Superior temporal gyrus (tissue), 1 donor: ENCODE data around the gene ASPG.
A peak's percentile ranks its signal among the peaks of the same experiment; 100 is the strongest.

Experiments used
- DNase-seq: peaks from one replicate; pipeline ENCODE4 v3.0.0-alpha.2; 2016; ENCODE audit errors: extremely low spot score

ASPG gene

GRCh38 chr14:104093366-104094055, 8.0 kb downstream of the ASPG start:
- no peak for DNase-seq

DNA sequence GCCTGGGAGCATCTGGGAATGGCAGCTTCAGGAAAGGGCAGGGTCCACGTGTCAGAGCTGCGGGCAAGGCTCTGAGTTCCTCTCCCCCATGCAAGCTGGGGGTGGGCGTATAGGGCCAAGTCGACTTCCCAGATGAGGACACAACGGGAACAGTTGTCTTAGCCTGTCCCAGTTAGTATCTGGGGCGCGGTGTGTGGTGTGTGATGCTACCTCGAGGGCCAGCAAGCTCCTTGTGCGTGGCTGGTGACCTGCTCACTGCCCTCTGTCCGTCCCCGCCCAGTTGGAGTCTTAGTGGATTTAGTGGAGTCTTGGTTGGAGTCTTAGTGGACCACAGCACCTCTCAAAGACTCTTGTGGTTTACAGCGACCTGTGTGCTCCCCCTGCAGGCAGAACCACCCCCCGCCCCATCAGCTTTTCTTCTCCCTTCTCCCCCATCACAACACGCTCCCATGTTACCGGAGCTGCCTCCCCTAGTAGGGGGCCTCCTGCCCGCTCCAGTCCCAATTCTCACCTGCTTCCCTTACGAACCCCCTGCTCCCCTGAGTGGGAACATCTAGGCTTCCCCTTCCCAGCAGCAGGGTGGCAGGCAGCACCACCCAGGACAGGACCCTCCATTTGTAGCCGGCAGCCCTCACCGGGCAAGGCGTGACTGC, 8.7 kb downstream of the ASPG start:
- DNase-seq, result no peak

GRCh38 chr14:104094709-104095425, 9.4 kb downstream of the ASPG start:
- peak; percentile 47 for DNase-seq

DNA sequence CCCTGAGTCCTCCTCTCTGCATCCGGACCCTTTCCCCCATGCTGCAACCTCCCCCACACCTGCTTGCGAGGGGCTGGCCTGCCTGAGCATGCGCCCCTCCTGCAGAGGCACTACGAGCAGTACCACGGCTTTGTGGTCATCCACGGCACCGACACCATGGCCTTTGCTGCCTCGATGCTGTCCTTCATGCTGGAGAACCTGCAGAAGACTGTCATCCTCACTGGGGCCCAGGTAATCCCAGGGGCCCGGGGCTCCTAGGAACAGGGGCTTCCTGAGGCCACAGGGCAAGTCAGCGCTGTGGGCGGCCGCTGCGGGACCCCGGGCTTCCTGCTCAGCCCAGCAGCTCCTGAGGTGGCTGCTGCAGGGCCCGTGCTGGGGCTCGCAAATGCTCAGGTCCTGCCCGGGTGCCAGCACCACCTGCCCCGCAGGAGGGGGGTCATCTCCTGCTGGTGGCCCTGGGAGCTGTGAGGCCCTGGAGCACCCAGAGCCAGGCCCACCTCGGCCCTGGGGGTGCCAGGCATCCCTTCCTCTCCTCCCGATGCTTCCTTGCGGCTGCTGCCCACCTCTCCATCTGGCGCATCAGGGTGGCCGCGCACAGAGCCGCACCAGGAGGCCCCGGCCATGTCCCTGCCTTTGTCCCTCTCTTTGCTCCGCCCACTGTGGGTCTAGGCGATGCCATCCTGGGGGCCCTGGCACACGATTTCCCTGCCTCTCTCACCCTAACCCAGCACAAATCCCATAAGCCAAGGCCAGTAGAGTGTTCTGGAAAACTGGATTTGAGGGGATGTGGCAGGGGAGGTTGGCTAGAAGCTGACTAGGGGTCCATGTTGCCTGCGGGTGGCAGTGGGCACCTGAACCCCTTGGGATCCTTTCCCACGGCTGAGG, 10.2 kb downstream of the ASPG start:
- DNase-seq, result no peak

GRCh38 chr14:104096318-104096717, 10.8 kb downstream of the ASPG start:
- DNase-seq, result no peak

DNA sequence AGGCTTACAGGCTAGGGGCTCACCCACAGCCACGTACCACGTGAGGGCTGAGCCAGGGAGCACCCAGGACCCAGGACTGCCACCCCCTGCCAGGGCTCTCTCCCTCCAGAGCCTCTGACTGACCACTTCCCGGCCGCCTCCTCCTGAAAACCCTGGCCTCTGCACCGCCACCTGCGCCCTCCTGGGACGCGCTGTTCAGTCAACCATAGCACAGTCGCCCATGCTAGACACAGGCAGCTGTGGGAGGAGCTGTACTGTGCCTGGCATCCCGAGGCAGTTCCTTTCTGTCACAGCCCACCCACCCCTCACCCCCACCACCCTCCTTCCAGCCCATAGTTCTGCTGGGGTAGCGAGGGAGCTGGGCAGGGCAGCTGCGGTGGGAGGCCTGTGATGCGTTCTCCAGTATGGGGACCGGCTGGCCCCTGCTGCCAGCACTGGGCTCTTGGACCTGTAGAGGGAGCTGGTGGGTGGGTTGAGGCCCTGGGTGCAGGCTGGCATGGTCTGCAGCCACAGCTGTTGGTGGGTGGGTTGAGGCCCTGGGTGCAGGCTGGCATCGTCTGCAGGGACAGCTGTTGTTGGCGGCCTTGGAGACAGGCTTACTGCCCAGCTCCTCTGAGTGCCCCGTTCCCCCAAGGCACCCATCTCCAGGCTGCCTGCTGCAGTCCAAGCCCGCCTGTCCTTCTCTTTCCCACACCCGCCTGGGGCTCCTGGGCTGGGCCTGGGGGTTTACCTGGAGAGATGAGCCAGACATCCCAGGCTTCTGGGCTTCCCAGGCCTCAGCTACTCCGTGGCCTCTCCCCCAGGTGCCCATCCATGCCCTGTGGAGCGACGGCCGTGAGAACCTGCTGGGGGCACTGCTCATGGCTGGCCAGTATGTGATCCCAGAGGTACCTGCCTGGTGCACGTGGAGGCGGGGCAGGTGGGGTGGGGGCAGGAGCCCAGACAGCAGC, 11.5 kb downstream of the ASPG start:
- DNase-seq, result no peak

DNA sequence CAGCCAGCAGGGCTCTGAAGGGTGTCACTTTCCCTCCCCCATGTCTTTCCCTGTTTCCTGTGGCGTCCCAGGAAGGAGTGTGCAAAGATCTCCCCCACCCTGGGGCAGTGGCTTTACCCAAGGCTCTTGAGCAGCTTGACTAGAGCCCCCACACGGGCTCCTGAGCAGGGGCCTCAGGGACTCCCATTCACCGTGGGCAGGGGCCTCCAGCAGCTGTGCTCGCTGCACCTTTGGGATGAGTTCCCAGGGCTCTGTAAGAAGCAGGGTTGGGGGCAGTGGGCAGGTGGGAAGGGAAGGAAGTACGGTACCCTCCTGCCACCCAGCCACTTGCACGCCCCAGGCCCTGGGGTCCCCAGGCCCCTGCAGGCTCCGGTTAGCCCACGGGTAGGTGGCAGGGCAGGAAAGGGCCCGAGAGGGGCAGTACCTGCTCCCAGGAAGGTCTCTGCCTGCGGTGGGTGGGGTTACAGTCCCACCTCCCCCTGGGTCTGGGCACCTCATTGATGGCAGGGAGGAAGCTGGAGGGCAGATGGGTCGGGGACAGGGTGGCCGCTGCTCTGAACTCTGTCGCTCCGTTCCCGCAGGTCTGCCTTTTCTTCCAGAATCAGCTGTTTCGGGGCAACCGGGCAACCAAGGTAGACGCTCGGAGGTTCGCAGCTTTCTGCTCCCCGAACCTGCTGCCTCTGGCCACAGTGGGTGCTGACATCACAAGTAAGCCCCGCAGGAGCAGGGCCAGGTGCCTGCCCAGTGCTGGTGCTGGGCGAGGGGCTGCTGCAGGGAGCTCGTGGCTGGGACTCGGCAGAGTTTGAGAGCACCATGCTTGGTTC, 13.0 kb downstream of the ASPG start:
- no peak for DNase-seq

- no peak for DNase-seq
Measured at GRCh38 chr14:104099096-104100041, 13.9 kb downstream of the ASPG start.

DNA sequence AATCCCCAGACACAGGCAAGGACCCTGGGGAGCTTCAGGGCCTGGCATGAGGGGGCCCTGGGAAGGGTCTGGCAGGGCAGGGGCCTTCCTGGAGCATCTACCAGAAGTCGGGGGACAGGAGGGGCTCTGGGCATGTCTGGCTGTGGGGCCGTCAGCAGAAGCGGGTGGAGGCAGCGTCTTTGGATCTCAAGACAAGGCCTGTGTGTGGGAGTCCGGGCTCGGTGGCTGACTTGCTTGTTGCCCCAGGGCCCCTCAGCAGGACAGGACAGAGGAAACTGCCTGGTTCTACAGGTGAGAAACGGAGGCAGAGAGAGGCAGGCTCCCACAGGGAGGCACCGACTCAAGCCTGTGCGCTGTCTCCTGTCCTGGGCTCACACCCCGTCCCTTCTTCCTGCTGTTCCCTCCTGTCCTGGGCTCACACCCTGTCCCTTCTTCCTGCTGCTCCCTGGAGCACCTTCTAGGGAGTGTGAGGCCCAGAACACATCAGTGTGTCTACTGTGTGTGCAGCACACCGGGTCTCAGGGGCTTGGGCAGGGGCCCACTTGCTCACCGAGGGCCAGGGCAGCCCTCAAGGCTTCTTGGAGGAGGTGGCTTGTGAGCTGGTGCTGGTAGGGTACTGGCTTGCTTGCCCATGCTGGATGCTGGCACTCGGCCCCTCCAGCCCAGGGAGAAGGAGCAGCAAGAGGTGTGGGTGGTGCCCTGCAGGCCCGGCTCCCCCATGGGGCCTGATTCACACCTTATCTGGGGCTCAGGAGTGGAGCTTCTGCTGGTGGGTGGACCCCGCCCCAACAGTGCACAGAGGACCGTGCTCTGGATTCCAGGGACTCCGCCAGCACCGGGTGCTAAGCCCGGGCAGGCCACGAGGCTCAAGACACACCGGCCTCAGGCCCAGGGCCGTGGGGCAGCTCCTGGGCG, 14.9 kb downstream of the ASPG start:
- DNase-seq, result no peak

- DNase-seq, result no peak
Measured at GRCh38 chr14:104101086-104101621, 15.7 kb downstream of the ASPG start.

GRCh38 chr14:104101651-104102281, 16.3 kb downstream of the ASPG start:
- no peak for DNase-seq

DNA sequence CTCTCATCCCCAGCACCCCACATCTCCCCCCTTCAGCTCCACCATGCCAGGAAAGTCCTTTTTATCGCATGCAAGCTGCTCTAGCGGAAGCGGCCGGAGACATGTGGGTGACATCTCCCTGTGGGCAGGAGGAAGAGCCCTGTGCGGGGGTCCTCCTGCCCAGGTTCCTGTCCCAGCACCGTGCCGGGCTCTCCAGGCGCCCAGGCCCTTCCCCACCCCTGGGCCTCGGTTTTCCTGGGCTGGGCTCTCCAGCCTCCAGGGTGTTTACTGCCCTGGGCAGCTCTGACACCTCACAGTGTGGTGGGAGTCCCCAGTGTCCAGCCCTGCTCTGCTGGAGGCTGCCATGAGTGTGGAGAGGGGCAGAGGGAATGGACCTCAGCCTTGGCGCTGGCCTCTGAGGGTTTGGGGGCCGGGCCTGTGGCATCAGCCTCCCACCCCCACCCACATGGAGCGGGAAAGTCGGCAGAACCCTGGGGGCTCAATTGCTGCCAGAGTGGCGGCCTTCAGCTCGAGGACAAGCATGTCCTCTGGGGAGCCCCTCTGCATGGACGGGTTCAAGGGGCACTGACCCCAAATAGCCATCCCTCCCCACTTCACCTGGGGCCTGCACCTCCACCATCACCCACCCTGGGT, 16.9 kb downstream of the ASPG start:
- DNase-seq, result no peak

DNA sequence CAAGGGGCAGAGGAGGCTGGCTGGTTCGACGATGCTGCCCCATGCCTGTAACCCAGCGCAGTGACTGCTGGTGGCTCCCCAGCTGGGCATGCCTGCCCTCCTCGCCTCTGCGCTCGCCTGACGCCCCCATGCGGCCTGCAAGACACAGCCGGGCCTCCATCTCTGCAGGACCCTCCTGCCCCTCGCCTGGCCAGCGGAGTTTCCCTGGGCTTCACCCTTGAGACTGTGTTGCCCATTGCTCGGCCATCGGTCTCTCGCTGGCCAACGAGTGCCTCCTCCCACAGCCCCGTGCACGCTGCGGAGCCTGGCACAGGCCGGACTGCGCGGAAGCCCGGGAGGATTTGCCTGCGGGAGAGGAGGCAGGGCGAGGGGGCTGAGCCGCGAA, 17.6 kb downstream of the ASPG start:
- no peak for DNase-seq

DNA sequence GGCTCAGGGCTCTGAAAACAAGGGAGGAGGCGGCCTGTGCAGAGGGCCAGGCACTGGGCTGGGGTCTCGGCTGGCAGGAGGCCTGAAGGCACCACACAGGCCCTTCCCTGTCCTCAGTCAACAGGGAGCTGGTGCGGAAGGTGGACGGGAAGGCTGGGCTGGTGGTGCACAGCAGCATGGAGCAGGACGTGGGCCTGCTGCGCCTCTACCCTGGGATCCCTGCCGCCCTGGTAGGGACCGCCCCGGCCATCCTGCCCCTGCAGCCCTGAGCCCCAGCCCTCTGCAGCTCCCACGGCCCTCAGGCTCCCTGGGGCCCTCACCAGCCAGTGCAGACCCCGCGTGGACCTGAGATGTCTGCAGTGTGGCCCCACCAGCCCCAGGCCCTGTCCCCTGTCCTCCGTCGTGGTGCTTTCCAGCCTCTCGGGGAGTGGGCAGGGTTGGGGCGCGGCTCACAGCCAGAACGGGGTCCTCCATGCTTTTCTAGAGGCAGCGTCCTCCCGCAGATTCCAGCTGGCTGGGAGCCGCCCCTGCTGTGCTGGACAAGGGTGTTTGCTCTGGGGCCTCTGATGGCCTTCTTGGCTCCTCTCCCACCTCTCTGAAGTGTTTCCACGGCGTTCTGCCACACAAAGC, 18.1 kb downstream of the ASPG start:
- DNase-seq, result no peak

- DNase-seq, result no peak
Measured at GRCh38 chr14:104104076-104104901, 18.8 kb downstream of the ASPG start.
